HUES6 (cell line): Measurements from ENCODE around the gene COMP.

ENCODE experiments used
- H3K27ac ChIP-seq: 2 replicates; pipeline ENCODE4 v1.7.0; 2013; ENCODE audit warnings: low read depth, mild to moderate bottlenecking, low read length, inconsistent platforms
- H3K27me3 ChIP-seq: 2 replicates; pipeline ENCODE4 v1.6.1; 2013; ENCODE audit warnings: low read length; ENCODE audit not compliant: control insufficient read depth, insufficient read depth
- H3K36me3 ChIP-seq: 2 replicates; pipeline ENCODE4 v1.6.1; 2013; ENCODE audit warnings: low read length; ENCODE audit not compliant: control insufficient read depth, insufficient read depth
- H3K4me1 ChIP-seq: 2 replicates; pipeline ENCODE4 v1.6.1; 2013; ENCODE audit warnings: low read length; ENCODE audit not compliant: control insufficient read depth, insufficient read depth
- H3K4me3 ChIP-seq: 2 replicates; pipeline ENCODE4 v1.5.1; 2013; ENCODE audit warnings: low read depth, low read length
- H3K9ac ChIP-seq: one replicate; pipeline ENCODE4 v1.6.1; 2013; ENCODE audit warnings: mild to moderate bottlenecking, low read length
- H3K9me3 ChIP-seq: 2 replicates; pipeline ENCODE4 v1.6.1; 2013; ENCODE audit warnings: low read depth, low read length; ENCODE audit not compliant: control insufficient read depth, insufficient read depth

The COMP gene

DNA sequence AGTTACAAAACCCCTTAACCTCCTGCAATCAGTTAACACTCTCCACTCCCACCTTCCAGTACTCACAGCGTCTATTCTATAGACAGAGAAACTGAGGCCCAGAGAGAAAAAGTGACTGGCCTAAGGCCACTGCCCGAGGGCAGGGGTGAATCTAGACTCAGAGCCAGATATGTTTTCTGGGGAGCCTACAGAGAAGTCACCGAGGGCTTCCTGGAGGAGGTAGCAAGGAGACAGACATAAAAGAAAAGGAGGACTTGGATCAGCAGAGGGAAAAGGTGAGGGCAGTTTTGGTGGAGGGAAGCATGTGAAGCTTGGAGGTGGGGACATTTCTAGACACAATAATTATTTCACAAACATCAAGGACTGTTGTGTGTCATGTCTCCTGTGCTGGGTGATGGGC, 1.6 kb upstream of the COMP start:
- Histone ChIP-seq H3K9me3 (no peaks in the 10 kb centered on the region), H3K4me3 (no peak overlapping the region), H3K27ac (no peak overlapping the region), H3K9ac (no peak overlapping the region), H3K27me3 (peaks cover 100% of the 10 kb centered on the region), H3K36me3 (no peaks in the 10 kb centered on the region), H3K4me1 (peaks cover 16% of the 10 kb centered on the region)

DNA sequence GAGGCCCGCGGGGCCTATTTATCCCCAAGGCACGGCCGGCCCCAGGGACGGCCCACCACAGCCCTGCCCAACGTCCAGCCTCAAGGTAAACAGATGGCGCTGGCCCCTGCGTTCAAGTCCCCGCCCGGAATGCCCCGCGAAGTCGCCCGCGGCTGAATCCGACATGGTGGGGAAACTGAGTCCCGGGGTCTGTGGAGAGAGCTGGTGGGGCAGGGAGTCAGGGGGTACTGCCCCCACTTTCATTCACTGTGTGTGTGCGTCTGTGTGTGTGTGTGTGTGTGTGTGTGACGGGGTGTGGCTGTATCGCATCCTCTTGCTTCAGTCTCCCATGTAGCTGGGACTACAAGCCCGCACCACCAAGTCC, 192 bp upstream of the COMP start:
- H3K4me1 ChIP-seq, result peaks cover 19% of the 10 kb centered on the region
- H3K9me3 ChIP-seq, result no peaks in the 10 kb centered on the region
- peak overlapping the region; percentile 57 for H3K4me3 ChIP-seq
- H3K9ac ChIP-seq, result no peak overlapping the region
- no peaks in the 10 kb centered on the region for H3K36me3 ChIP-seq
- peaks cover 100% of the 10 kb centered on the region for H3K27me3 ChIP-seq
- no peak overlapping the region for H3K27ac ChIP-seq

DNA sequence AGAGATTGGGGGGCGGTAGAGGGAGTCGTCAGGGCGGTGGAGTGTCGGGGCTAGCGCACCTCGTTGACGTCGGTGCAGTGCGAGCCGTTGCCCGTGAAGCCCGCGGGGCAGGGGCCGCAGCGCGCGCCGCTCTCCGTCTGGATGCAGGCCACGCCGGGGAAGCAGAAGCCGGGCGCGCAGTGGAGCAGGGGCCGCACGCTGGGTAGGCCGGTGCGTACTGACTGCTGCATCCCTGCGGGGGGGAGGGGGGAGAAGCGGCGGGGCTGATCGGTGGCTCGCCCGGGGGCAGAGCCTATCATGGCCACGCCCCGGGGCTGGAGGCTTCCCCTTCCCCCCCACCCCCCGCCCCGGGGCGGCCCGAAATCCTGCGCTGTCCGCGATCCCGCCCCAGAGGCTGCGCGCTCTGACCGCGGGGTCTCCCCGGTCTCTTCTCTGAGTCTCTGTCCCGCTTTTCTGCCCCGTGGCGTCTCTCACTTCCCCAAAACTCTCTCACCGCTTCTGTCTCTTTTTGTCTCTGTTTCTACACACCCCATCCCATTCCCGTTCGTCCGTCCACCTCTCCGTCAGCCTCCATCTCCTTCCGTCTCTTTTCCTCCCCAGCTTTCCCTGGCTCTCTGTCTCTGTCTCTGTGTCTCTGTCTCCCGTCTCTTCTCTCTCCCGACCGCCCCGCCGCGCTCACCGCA, 1.1 kb downstream of the COMP start:
- Histone ChIP-seq H3K27ac (no peak overlapping the region), H3K4me3 (peak overlapping the region; percentile 57), H3K4me1 (peaks cover 19% of the 10 kb centered on the region), H3K9ac (no peak overlapping the region), H3K36me3 (no peaks in the 10 kb centered on the region), H3K27me3 (peaks cover 98% of the 10 kb centered on the region), H3K9me3 (no peaks in the 10 kb centered on the region)

DNA sequence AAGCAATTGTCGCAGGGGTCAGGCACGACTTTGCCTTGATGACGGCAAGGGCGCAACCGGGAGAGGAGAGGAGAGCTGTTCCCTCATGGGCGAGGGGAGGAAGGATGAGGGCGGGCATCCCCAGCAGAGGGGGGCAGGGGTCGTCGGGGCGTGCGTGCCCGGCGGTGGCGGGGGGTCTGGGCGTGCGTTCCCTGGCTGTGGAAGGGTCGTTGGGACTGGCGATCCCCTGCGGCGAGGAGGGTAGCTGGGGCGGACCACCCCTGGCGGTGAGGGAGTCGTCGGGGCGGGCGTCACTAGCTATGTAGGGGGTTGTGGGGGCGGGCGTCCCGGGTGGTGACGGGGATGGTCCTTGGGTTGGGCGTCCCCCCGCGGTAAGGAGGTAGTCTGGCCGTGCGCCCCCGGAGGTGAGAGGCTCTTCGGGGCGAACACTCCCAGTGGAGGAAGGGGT, 1.7 kb downstream of the COMP start:
- Histone ChIP-seq H3K27ac (no peak overlapping the region), H3K4me3 (peak overlapping the region; percentile 57), H3K9me3 (no peaks in the 10 kb centered on the region), H3K36me3 (no peaks in the 10 kb centered on the region), H3K4me1 (peaks cover 19% of the 10 kb centered on the region), H3K27me3 (peaks cover 98% of the 10 kb centered on the region), H3K9ac (no peak overlapping the region)

DNA sequence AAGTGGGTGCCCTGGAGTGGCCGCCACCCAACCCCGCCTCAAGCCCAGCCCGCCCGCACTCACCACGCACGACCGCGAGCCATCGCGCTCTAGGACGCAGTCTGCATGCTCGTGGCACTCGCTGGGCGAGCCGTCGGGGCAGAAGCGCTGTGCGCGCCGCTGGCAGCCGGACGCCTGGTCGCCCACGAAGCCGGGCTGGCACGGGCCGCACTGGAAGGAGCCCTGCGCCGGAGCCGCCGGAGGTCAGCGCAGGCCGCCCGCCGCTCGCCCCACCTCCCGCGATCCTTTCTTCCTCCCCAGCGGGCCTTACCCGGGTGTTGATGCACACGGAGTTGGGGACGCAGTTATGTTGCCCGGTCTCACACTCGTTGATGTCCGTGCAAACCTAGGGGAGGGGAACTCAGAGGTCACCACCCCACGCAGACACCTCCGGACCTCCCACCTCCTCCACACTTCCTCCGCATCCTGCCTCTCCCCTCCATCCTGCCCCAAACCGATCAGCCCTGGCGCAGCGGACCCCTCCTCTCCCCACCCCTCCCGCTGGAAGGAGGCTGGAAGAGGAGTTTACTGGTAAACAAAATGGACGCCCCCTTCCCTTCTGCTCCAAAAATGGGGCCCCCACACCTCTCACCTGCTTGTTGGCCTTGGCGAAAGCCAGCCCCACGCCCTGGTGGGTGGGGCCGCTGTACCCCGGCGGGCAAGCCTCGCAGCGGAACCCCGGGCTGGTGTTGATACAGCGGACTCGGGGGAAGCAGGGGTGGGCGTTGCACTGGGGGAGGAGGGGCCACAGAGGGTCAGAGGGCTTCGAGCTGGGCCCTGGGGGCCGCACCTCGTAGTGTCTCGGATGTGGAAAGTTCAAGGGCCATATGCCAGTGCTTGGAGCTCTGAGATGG, 2.3 kb downstream of the COMP start:
- Histone ChIP-seq H3K27ac (no peak overlapping the region), H3K4me3 (peak overlapping the region; percentile 57), H3K9ac (no peak overlapping the region), H3K4me1 (peaks cover 19% of the 10 kb centered on the region), H3K27me3 (peaks cover 98% of the 10 kb centered on the region), H3K9me3 (no peaks in the 10 kb centered on the region), H3K36me3 (no peaks in the 10 kb centered on the region)

DNA sequence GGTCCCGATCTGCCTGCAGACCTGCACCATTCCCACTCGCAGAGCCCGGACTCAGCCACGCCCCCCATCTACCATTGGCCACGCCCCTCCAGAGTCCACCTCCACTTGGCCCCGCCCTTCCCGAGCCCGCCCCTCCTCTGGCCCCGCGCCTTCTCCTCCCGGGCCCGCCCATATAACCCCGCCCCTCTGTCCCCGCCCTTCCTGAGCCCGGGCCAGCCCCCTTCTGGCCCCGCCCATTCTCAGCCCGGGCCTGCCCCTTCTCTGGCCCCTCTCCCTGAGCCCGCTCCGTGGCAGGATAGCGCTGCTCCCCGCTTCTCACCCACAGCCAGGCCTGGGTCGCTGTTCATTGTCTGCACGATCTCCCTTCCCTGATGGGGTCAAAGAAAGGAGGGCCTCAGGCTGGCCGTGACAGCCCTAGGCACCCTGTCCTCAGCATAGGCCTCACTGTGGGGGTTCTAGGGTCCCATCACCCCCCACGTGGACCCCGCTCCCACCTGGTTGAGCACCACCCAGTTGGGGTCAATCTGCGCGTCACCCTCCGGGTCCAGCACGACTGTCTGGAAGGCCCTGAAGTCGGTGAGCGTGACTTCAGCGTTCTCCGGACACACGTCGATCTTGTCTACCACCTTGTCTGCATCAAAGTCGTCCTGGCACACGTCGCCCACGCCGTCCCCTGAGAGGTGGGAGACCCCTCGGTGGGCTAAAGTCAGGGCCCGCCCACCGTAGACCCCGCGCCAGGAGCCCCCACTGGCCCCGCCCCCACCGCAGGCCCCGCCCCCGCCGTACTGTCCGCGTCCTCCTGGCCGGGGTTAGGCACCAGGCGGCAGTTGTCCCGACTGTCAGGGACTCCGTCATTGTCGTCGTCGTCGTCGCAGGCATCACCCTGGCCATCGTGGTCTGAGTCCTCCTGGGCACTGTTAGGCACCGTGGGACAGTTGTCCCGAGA, 5.7 kb downstream of the COMP start:
- Histone ChIP-seq H3K36me3 (no peaks in the 10 kb centered on the region), H3K9ac (no peak overlapping the region), H3K4me1 (peaks cover 15% of the 10 kb centered on the region), H3K9me3 (no peaks in the 10 kb centered on the region), H3K27ac (no peak overlapping the region), H3K4me3 (peak overlapping the region; percentile 48), H3K27me3 (peaks cover 98% of the 10 kb centered on the region)

DNA sequence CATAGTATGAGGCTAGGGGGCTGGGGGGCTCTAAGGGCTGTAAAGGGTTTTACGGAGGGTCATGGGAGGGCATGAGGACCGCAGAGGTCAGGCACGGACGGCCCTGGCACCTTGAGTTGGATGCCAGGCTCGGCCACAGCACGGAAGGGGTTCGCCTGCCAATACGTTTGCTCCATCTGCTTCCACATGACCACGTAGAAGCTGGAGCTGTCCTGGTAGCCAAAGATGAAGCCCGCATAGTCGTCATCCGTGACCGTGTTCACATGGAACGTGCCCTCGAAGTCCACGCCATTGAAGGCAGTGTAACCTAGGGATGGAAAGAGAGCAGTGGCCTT, 6.4 kb downstream of the COMP start:
- Histone ChIP-seq H3K4me3 (no peak overlapping the region; the same call in 1 of the 2 replicates), H3K9ac (no peak overlapping the region), H3K27ac (no peak overlapping the region), H3K4me1 (peaks cover 12% of the 10 kb centered on the region), H3K36me3 (no peaks in the 10 kb centered on the region), H3K9me3 (no peaks in the 10 kb centered on the region), H3K27me3 (peaks cover 98% of the 10 kb centered on the region)

DNA sequence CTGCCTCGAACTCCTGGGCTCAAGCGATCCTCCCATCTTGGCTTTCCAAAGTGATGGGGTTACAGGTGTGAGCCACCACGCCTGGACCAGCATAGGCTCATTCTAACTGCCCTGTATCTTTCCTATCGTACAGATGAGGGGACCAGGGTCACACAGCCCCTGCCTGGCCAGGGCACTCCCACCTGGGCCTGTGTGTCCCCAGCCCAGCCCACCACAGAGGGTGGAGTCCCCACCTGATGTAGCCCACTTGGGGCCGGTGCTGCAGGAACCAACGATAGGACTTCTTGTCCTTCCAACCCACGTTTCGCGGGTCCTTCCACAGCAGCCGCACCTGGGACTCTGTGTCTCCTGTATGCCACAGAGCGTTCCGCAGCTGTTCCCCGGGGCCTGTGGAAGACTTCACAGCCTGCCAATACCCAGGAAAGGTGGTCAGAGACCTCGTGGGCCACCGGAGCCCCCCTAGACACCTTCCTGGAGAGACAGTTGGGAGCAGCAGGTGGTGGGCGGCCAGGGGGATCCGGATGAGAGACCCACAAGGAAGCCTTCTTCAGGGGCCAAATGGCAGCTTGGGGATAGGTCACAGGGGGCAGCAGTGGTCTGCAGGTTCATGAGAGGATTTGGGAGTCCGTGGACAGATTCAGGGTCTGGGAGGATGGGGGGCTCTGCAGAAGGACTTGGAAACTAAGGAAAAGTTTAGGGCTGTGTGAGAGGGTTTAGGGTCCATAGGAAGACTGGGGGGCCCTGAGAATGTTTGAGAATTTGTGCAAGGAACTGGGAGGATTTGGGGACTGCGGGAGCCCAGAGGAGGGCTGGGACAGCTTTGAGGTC, 6.9 kb downstream of the COMP start:
- no peaks in the 10 kb centered on the region for H3K9me3 ChIP-seq
- H3K27me3 ChIP-seq, result peaks cover 98% of the 10 kb centered on the region
- H3K4me3 ChIP-seq, result no peak overlapping the region
- H3K27ac ChIP-seq, result no peak overlapping the region
- no peak overlapping the region for H3K9ac ChIP-seq
- peaks cover 12% of the 10 kb centered on the region for H3K4me1 ChIP-seq
- no peaks in the 10 kb centered on the region for H3K36me3 ChIP-seq

DNA sequence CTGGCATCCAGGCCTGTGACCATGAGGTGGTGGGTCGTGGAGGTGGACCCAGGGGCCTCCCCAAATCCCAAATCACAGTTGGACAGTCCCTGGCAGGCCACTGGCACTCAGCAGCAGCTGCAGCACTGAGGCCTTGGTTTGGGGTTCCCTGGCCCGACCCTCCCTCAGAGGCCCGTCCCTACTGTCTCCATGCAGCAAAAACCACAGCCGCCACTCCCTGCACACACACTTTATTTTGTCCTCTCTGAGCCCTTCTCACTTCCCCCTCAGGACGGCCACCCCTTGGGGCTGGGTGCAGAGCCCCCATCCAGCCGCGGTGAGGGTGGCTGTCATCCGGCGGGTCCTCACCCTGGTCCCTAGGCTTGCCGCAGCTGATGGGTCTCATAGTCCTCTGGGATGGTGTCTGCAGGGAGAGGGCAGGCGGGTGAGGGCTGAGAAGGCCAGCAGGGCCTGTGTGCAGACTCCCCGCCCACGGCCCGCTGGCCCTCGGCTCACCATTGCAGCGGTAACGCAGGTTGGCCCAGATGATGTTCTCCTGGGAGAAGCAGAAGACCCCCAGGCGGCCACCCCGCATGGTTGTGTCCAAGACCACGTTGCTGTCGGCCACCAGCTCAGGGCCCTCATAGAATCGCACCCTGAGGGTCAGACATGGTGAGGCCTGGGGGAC, 8.4 kb downstream of the COMP start:
- Histone ChIP-seq H3K27ac (no peak overlapping the region), H3K4me1 (peaks cover 7% of the 10 kb centered on the region), H3K27me3 (peaks cover 98% of the 10 kb centered on the region), H3K9me3 (no peaks in the 10 kb centered on the region), H3K9ac (no peak overlapping the region), H3K4me3 (no peak overlapping the region), H3K36me3 (no peaks in the 10 kb centered on the region)
